UCSD-AML1 (cell line): ENCODE results near the gene YBX2.
"Not testable (repeated sequence)": the region's sequence is repeated elsewhere in the genome, so short reads cannot be mapped to it uniquely, and the experiment has no call there.

Experiments
- DNase-seq: peaks from one replicate; lab custom pipeline; 2025; ENCODE audit not compliant: unreplicated experiment; lab: John Stamatoyannopoulos, UW

The YBX2 gene

GRCh38 chr17:7294614-7295153 lies at the start of gene YBX2:
Gene YBX2, minus strand, starts transcription at chr17:7294639. Its CDS starts 139 bp downstream, at chr17:7294500.
- peak; percentile 65 for DNase-seq

GRCh38 chr17:7343250-7343649 lies 48.8 kb upstream of the YBX2 start:
- no peak for DNase-seq

- DNase-seq, result no peak
Observed at GRCh38 chr17:7341842-7342241, 47.4 kb upstream of the YBX2 start.

GRCh38 chr17:7340179-7340578 lies 45.7 kb upstream of the YBX2 start:
- DNase-seq, result no peak

- not testable (repeated sequence) for DNase-seq
Observed at GRCh38 chr17:7337600-7337999, 43.2 kb upstream of the YBX2 start.

DNA sequence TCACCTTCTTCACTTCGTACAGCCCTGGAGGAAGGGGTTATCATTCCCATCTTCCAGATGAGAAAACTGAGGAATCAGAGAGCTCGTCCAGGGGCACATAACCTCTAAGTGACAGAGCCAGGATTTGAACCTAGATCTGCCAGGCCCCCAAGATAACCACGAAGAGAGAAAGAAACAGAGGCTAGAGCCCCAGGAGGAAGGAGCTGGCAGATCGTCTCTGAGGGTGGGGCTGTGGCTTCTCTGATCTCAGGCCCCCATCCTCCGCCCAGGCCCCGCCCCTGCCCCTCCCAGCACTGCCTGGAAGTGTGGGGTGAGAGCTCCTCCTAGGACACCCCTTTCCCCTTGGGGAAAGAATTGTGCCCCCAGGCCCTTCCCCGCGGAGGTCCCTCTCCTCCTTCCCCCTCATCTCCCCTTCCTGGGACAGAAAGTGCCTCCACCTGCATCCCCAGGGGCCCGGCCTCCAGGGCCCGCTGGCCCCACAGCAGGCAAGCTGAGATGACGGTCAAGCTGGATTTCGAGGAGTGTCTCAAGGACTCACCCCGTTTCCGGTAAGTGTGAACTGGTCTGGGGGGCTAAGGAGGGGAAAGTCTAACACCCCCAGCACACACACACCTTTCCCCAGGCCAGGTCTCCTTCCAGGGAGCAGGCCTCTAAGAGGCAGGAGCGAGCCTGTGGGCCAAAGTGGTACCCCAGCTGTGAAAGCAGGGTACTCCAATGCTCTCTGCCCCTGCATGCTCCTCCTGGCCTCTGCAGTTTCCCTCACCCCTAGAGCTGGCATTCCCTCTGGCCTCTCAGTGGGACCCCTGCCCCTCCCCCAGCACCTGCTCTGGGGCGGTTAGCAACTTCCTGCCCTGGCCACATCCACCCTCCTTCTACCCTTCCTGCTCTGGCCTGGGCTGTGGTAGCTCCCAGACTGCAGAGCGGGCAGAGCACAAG lies 42.1 kb upstream of the YBX2 start, which contains the start of gene ACAP1:
TSS of gene ACAP1 (plus strand) at position 290 of the 936 bp plus-strand sequence. CDS start at position 496, 206 bp downstream.
- DNase-seq, result peak; percentile 87

DNA sequence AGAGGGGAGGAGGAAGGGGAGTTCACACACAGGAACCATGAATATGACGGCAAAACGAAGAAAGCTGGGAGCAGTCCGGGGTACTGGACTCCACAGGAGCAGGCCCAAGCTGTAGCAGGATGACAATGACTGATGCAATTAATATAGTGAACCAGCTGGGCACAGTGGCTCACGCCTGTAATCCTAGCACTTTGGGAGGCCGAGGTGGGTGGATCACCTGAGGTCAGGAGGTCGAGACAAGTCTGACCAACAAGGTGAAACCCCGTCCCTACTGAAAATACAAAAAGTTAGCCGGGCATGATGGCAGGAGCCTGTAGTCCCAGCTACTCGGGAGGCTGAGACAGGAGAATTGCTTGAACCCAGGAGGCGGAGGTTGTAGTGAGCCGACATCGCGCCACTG lies 41.3 kb upstream of the YBX2 start:
- DNase-seq, result not testable (repeated sequence)

GRCh38 chr17:7334938-7335538 lies 40.6 kb upstream of the YBX2 start:
- no peak for DNase-seq

- DNase-seq, result not testable (repeated sequence)
Observed at GRCh38 chr17:7332600-7333069, 38.2 kb upstream of the YBX2 start.

- no peak for DNase-seq
Observed at GRCh38 chr17:7332111-7332510, 37.7 kb upstream of the YBX2 start.

DNA sequence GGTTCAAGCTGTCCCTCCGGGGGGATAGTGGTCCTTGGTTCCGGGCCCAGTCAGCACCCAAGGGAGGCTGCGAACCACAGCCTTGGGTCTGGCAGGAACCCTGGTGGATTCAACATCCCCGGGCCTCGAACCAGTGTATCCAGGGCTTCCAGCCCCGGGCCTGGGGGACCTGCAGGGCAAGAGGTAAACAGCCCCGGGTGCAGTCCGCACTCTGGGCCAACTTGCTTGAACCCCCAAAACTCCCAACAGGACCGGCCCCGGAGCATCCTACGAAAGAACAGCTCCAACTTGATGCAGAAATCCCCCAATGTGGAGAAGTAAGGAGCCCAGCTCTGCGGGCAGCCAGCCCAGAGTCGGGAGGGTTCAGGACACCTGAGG lies 36.2 kb upstream of the YBX2 start:
- DNase-seq, result no peak

DNA sequence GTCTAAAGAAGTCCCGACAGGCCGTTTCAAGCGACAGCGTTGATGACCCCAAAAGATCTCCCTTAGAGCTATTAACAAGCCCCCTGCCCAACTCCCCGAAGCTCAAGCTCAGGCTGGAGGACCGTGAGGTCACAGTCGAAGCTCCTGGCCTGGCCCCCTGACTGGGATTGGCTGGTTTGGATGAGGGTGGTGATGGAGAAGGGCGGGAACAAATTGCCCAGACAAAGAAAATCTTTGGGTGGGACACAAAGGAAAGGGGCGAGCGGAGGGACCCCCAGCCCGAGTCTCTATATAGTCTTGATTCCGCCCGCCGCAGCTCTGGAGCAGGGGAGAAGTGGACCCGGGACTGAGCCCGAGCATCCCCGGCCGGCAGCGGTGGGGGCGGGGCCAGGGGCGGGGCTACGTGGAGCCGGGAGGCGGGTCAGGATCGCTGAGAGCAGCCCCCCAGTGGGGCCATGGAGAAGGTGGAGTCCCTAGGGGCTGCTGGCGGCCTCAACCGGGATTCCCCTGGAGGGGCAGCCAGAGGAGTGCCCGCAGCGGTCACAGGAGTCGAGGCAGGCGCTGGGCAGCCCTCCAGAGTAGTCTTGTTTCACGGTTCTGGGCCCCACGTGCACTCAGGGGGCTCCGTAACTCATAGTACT lies 35.7 kb upstream of the YBX2 start:
- peak; percentile 82 for DNase-seq

DNA sequence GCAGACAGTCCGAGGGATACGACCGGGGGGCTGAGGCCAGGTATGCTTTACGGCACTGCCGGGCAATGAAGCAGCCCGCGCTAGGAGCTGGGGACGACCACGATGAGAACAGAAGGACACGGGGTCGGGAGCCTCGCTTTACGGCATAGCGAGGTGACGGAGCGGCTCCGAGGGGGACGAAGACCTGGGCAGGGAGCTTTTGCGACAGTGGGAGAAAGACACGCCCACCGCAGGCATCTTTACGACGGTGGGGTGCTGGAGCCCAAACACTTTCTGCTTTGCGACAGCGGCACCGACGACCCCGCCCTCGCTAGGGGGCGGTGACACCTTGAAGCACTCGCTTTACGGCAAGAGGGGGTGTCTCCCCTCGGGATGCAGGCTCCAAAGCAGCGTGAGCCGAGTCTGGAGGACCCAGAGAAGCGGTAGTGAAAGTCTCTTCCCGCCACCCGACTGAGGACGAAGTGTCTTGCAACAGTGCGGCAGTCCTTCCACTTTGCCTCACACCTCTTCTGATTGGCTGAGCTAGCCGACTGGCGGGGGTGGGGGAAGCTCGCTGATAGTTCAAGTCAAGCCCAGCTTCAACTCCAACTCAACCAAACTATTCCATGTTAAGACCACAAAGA lies 35.0 kb upstream of the YBX2 start:
- peak; percentile 98 for DNase-seq

DNA sequence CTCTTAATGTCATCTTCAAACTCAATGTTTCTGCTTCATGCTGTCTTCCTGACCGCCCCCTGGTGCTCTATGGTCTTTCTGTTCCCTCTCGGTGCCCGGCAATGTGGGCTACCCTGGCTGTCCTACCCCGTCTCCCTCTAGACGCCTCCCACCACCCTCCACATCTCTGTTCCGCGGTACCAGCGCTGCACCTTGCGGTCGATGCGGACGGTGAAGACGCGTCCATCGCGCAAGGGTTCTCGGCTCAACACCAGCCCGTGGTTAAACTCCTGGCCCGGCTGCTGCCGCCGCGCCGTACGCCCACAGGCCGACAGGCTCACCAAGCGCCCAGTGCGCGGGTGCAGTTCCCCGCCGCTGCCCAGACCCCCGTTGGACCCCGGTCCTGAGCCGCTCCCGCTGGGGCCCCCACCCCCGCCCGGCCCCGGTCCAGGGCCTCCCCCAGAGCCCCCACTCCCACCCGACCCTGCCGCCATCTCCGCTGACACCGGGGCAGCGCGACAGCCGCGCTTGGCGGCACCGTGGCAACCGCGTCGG lies 34.5 kb upstream of the YBX2 start, which contains the start of gene NEURL4:
TSS of gene NEURL4 (minus strand) at position 496 of the 534 bp plus-strand sequence. CDS start at position 473, 23 bp downstream.
- no peak for DNase-seq

- no peak for DNase-seq
Observed at GRCh38 chr17:7328009-7328408, 33.6 kb upstream of the YBX2 start.

GRCh38 chr17:7327501-7327900 lies 33.1 kb upstream of the YBX2 start:
- DNase-seq, result no peak

DNA sequence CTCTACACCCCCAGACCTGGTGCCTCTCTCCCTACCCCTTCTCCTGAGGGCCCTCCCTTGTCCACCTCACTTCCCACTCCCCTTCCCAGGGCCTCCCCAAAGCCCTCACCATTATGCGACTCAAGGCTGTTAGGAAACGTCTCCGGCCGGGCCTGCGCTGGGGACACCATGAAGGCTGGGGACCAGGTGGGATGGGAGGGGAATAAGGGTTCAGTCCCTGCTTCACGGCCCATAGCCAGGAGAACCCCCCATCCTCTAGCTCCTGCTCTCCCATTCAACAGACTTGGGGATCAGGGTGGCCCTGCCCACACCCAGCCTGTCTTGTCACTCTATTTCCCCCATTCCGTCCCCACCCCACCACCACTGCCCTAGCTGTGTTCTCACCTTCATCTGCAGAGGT lies 32.6 kb upstream of the YBX2 start:
- no peak for DNase-seq

GRCh38 chr17:7326186-7326585 lies 31.7 kb upstream of the YBX2 start:
- no peak for DNase-seq

DNA sequence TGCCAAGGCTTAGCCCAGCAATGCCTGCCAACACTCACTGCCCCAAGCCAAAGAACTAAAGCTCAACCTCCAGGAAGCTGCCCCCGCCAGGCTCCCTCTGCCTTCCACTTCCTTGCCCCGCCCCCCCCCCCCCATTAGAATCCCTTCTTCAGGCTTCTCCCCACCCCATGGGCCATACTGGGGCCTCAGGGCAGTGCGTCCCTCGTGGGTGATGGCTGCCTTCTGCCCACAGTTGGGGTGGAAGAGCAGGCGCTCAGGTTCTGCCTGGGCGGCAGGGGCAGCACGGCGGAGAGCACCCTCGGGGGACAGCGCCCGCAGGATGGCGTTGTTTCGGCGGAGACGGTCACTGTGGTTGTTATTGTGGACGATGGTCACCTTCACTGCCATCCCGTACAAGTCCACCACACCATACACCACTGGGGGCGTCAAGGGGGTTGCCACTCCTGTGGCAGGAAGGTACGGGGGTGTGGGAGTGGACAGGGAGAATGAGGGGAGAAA lies 30.6 kb upstream of the YBX2 start:
- DNase-seq, result no peak

- DNase-seq, result no peak
Observed at GRCh38 chr17:7324438-7324779, 30.0 kb upstream of the YBX2 start.
